Ishikawa (cell line): Measurements from ENCODE around the gene KRTAP10-4.

Experiments
- CEBPB ChIP-seq: IDR thresholded peaks from 2 replicates; pipeline ENCODE4 v1.6.1; 2012
- CREB1 ChIP-seq: IDR thresholded peaks from 2 replicates; pipeline ENCODE4 v1.6.1; 2012; ENCODE audit warnings: low read depth
- EGR1 ChIP-seq: IDR thresholded peaks from 2 replicates; pipeline ENCODE4 v1.6.1; 2012
- EP300 ChIP-seq: IDR thresholded peaks from 2 replicates; pipeline ENCODE4 v1.6.1; 2012; ENCODE audit warnings: borderline replicate concordance
- FOXM1 ChIP-seq: IDR thresholded peaks from 2 replicates; pipeline ENCODE4 v1.6.1; 2012; ENCODE audit warnings: low read depth, borderline replicate concordance
- MAX ChIP-seq: IDR thresholded peaks from 2 replicates; pipeline ENCODE4 v1.6.1; 2012
- NFIC ChIP-seq: IDR thresholded peaks from 2 replicates; pipeline ENCODE4 v1.6.1; 2012
- RAD21 ChIP-seq: IDR thresholded peaks from 2 replicates; pipeline ENCODE4 v1.6.1; 2012; ENCODE audit warnings: low read depth
- REST ChIP-seq: IDR thresholded peaks from 2 replicates; pipeline ENCODE4 v1.6.1; 2012; ENCODE audit warnings: low read depth, mild to moderate bottlenecking
- TAF1 ChIP-seq: IDR thresholded peaks from 2 replicates; pipeline ENCODE4 v1.6.1; 2012; ENCODE audit warnings: low read depth, mild to moderate bottlenecking
- TCF12 ChIP-seq: IDR thresholded peaks from 2 replicates; pipeline ENCODE4 v1.6.1; 2012; ENCODE audit warnings: low read depth
- TEAD4 ChIP-seq: IDR thresholded peaks from 2 replicates; pipeline ENCODE4 v1.6.1; 2012
- USF1 ChIP-seq: IDR thresholded peaks from 2 replicates; pipeline ENCODE4 v1.6.1; 2012
- YY1 ChIP-seq: IDR thresholded peaks from 2 replicates; pipeline ENCODE4 v1.6.1; 2012; ENCODE audit warnings: low read depth
- ZBTB7A ChIP-seq: IDR thresholded peaks from 2 replicates; pipeline ENCODE4 v1.6.1; 2012; ENCODE audit warnings: low read depth

The KRTAP10-4 gene

GRCh38 chr21:44602463-44602850 lies 28.9 kb downstream of the KRTAP10-4 start:
- TF ChIP-seq USF1 (peak; percentile 52; the same call in 1 of the 2 replicates), RAD21 (no peak)

- TF ChIP-seq FOXM1 (no peak), ZBTB7A (no peak), TEAD4 (no peak), EP300 (no peak), REST (no peak), USF1 (no peak), NFIC (no peak), TAF1 (no peak), RAD21 (no peak), CEBPB (no peak), MAX (no peak), CREB1 (no peak), TCF12 (no peak), EGR1 (no peak), YY1 (no peak)
Observed at GRCh38 chr21:44603109-44603875, 29.8 kb downstream of the KRTAP10-4 start.

- no peak for TF ChIP-seq MAX
- no peak for TF ChIP-seq NFIC
- no peak for TF ChIP-seq ZBTB7A
- TF ChIP-seq EGR1, result no peak
- no peak for TF ChIP-seq TAF1
- no peak for TF ChIP-seq TCF12
- no peak for TF ChIP-seq YY1
- TF ChIP-seq USF1, result no peak
- no peak for TF ChIP-seq CREB1
Observed at GRCh38 chr21:44603911-44604310, 30.4 kb downstream of the KRTAP10-4 start.

- TF ChIP-seq EP300, result no peak
Observed at GRCh38 chr21:44606495-44606894, 33.0 kb downstream of the KRTAP10-4 start.

- no peak for TF ChIP-seq YY1
- no peak for TF ChIP-seq TAF1
- TF ChIP-seq FOXM1, result no peak
- no peak for TF ChIP-seq REST
- no peak for TF ChIP-seq NFIC
- TF ChIP-seq ZBTB7A, result no peak
- no peak for TF ChIP-seq CEBPB
- no peak for TF ChIP-seq RAD21
- TF ChIP-seq EP300, result no peak
- TF ChIP-seq CREB1, result no peak
- no peak for TF ChIP-seq MAX
- no peak for TF ChIP-seq TEAD4
- TF ChIP-seq USF1, result no peak
- TF ChIP-seq TCF12, result no peak
- no peak for TF ChIP-seq EGR1
Observed at GRCh38 chr21:44609193-44609592, 35.7 kb downstream of the KRTAP10-4 start.
